Thyroid gland (tissue), 4 donors: Measurements from ENCODE around the gene DOCK2.

Source experiments
- CTCF ChIP-seq, 6 experiments: fragments of 200-600 bp in 3 of 6; fragments of 450-650 bp in 3 of 6; sonication (generic) in 3 of 6; IDR thresholded peaks; one replicate each; pipeline ENCODE4 v1.5.1; 2016 to 2019; ENCODE audit warnings: antibody characterized with exemption in 6 of 6, mild to moderate bottlenecking in 2 of 6, inconsistent platforms in 1 of 6, moderate library complexity in 1 of 6
- POLR2A ChIP-seq, 2 donors: fragments of 450-650 bp; IDR thresholded peaks; one replicate each; pipeline ENCODE4 v1.6.1; 2017; ENCODE audit warnings: antibody characterized with exemption in 2 of 2, mild to moderate bottlenecking in 2 of 2, moderate library complexity in 1 of 2

- TF ChIP-seq CTCF (IDR thresholded peaks at IDR 0.05) (no peak), POLR2A (IDR thresholded peaks at IDR 0.05) (no peak)
These were observed 164.7 kb downstream of the DOCK2 start for GRCh38 chr5:169801781-169802180.
